ENCODE measurements around the gene C10orf71.

Gene C10orf71

DNA sequence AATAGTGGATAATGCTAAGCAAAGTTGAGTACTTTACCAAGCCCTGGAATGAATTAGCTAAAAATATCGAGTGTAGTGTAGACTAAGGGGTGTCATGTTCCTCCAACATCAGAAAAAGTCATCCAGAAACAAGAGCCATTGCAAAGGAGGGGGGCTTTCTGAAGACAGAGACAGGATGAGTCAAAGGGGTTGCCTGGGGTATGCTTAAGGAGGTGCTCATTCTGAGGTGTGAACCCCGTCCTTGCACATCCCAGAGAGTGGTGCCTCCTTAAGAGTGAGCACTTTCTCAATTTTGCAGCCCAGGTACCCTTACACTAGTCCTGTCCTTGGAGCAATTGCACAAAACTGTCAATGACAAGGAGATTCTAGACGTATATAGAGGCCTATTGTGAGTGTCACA, 43.1 kb upstream of the C10orf71 start:
- no peak overlapping the region for H3K27ac ChIP-seq
- TF ChIP-seq, protein P1, sequence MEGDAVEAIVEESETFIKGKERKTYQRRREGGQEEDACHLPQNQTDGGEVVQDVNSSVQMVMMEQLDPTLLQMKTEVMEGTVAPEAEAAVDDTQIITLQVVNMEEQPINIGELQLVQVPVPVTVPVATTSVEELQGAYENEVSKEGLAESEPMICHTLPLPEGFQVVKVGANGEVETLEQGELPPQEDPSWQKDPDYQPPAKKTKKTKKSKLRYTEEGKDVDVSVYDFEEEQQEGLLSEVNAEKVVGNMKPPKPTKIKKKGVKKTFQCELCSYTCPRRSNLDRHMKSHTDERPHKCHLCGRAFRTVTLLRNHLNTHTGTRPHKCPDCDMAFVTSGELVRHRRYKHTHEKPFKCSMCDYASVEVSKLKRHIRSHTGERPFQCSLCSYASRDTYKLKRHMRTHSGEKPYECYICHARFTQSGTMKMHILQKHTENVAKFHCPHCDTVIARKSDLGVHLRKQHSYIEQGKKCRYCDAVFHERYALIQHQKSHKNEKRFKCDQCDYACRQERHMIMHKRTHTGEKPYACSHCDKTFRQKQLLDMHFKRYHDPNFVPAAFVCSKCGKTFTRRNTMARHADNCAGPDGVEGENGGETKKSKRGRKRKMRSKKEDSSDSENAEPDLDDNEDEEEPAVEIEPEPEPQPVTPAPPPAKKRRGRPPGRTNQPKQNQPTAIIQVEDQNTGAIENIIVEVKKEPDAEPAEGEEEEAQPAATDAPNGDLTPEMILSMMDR (conservative IDR thresholded peaks at IDR 0.05) = no peak

DNA sequence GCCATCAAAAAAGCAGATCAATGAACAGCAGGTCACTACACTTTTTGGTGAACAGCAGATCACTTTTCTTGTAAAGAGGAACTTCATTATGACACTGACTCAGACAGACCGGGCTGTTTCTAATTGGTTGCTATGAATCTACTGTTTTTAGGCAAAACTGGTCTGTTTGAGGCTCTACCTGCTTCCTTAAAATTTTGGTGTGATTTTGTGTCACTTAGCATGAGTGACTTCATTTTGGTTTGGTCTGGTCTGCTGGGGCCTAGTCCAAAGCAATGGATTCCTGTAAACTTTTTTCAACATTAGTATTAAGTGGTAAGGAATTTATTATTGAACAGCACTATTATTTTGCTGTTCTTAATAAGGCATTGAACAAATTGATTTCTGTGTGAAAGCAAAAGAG, 41.8 kb upstream of the C10orf71 start:
- H3K27ac ChIP-seq = no peak overlapping the region
- TF ChIP-seq, protein P1 (conservative IDR thresholded peaks at IDR 0.05) = no peak

DNA sequence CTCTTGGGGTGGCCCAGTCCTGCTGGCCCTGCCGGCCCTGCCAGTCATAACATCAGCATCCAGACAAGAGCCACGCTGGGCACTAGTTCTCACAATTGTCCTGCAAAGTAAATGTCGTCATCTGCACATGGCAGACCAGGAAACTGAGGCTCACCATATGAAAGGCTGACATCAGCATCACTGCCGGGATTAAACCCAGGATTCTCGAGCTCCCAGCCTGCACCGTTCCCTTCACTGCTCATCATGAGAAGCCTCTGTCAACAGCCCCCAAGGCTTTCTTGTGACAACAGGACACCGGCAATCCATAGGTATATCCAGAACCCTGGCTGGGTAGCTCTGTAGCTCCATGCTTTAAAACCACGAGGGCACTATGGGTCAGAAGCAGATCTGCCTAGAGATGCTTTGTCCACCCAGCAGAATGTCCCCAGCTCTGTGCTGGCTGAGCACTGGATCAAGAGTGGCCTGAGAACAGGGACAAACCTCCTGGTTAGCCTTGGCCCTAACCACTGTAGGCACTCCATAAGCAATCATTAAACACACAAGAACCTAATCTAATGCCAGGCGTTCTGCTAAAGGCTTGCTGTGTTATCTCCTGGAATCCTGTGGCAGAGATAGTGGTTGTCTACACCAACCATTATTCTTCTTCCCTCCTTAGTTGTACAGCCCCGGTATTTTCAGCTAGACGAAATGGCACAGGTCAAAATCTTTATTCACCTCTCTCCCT, 41.2 kb upstream of the C10orf71 start:
- TF ChIP-seq, protein P1 (conservative IDR thresholded peaks at IDR 0.05) = no peak
- H3K27ac ChIP-seq = no peak overlapping the region

DNA sequence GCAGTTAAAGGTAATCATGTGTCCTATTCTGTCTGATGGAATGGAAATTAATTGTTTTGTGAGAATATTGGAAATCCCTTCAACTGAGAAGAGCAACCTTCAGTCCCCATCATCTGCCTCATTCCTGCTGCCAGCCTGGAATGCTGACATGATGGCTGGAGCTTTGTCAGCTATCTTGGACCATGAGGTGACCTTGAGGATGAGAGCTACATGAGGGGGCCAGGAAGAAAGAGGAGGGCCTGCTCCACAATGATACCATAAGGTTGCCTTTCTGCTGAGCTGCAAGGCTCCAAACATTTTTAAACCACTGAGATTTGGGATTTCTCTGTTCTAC, 40.7 kb upstream of the C10orf71 start:
- TF ChIP-seq, protein P1 (conservative IDR thresholded peaks at IDR 0.05) = no peak
- H3K27ac ChIP-seq = no peak overlapping the region

DNA sequence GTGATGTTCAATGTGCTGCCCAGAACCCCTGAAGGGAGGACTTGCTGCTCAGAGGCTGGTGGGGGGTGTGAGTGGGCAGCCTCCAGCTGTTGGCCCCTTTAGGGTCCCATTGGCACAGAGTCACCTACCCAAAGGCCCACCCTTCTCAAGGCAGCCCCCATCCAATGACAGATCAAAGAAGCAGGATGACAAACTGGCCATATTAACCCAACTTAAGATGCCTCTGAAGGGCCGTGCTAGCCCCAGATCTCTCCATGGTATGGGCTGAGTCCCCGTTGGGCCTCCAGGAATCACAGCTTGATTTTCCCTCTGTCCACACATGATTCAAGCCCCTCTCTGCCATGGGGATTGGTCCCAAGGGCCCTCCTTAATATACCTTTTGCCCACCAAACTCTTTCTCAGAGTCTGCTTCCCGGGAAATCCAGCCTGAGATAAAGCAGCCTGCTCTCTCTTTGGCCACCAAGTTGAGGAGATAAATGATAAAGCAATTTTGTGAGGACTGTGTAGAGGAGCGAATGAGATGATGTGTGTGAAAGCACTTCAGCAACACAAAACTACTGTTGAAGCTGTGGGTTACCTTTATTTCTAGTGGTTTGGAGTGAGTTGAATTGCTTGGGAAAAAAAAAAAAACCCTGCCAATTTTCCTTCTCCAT, 38.2 kb upstream of the C10orf71 start:
- TF ChIP-seq, protein P1 (conservative IDR thresholded peaks at IDR 0.05) = no peak
- no peak overlapping the region for H3K27ac ChIP-seq

DNA sequence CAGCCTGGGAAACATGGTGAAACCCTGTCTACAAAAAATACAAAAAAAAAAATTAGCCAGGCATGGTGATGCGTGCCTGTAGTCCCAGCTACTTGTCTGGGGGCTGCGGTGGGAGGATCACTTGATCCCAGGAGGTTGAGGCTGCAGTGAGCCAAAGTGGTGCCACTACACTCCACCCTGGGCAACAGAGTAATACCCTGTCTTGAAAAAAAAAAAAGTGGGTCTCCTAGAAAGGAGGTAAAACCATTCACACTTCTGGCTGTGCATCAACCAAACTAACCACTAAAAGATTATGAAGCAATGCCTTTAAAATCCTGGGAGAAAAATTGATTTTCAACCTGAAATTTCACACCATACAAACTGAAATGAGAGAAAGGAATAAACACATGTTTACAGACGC, 35.4 kb upstream of the C10orf71 start:
- TF ChIP-seq, protein P1 (conservative IDR thresholded peaks at IDR 0.05) = no peak
- no peak overlapping the region for H3K27ac ChIP-seq

DNA sequence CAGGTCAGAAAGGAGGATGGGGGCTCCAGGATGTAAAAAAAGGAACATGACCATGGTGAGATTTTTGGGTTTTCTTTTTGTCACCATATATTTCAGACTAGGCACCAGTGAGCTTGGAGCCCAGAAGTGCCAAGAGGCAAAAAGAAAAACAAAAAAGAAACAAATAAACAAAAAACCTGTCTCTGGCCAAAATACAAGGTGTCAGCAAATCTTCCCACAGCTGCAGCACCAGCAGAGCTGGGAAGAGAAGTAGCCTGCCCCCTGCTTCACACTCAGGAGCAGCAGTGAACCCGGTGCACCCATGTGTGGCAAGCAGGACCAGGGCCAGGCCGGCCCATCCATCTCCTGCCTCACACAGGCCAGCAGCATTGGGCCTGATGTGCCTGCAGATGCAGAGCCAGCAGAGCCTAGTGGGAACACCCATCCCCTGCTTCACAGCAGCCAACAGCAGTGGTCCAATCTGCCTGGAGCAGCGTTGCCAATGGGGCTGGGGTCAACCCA, 34.7 kb upstream of the C10orf71 start:
- TF ChIP-seq, protein P1 (conservative IDR thresholded peaks at IDR 0.05) = no peak
- H3K27ac ChIP-seq = no peak overlapping the region
